Chondrocyte (in vitro differentiated cells): ENCODE measurements around the gene NR3C2. TPM values are rescaled to one million over a fixed set of nuclear protein-coding genes. Genes with fewer than 3 reads are reported as not detected.

Source experiments
- DNase-seq: peaks from one replicate; pipeline ENCODE4 v3.0.0; 2021; ENCODE audit warnings: mixed read lengths, low spot score
- H3K27ac Mint-ChIP-seq: one replicate; pipeline ENCODE4 v1.8.0; 2021; ENCODE audit warnings: mild to moderate bottlenecking, moderate library complexity, mixed read lengths; ENCODE audit not compliant: unreplicated experiment
- H3K27me3 Mint-ChIP-seq: 2 replicates; pipeline ENCODE4 v1.8.0; 2021; ENCODE audit warnings: low read depth, mixed read lengths
- H3K36me3 Mint-ChIP-seq: 2 replicates; pipeline ENCODE4 v1.8.0; 2021; ENCODE audit warnings: low read depth, mixed read lengths
- H3K4me1 Mint-ChIP-seq: 2 replicates; pipeline ENCODE4 v1.8.0; 2021; ENCODE audit warnings: low read depth, mild to moderate bottlenecking, mixed read lengths
- H3K4me3 Mint-ChIP-seq: one replicate; pipeline ENCODE4 v1.8.0; 2021; ENCODE audit warnings: mild to moderate bottlenecking, moderate library complexity, mixed read lengths; ENCODE audit not compliant: unreplicated experiment
- H3K9me3 Mint-ChIP-seq: 2 replicates; pipeline ENCODE4 v1.8.0; 2021; ENCODE audit warnings: low read depth, mixed read lengths
- CTCF ChIP-seq: fragments of 200-600 bp; sonication (generic); IDR thresholded peaks from 2 replicates; pipeline ENCODE4 v1.5.0; 2021; ENCODE audit warnings: antibody characterized with exemption, mild to moderate bottlenecking, moderate library complexity
- total RNA-seq: library from RNA; stranded (reverse); gene quantifications from 3 replicates; pipeline ENCODE4 v1.2.1, GENCODE V29; 2021

The NR3C2 gene
- total RNA-seq, 1 donor from 2014 or later = 0.20 TPM

DNA sequence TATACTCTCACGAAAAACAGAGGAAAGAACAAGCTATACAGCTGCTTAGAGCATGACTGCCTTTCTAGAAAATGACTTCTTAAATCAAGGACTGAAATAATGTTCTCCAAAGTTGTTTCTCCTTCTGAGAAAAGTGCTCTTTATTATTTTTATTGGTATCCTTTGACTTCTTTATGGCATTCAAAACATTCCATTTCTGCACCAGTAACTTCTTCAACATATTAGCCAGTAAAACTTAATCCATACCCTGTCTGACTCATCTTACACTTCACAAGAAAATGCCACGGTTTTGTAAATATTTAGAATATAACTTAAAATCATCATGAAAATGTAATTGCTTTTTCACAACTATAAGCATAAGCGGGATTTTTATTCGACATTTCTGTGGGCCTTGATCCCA, 180.4 kb downstream of the NR3C2 start:
- Mint-ChIP-seq H3K4me1 (no peaks in the 10 kb centered on the region), H3K27ac (no peak overlapping the region), H3K27me3 (peaks cover 33% of the 10 kb centered on the region), H3K9me3 (no peaks in the 10 kb centered on the region), H3K4me3 (no peak overlapping the region), H3K36me3 (no peaks in the 10 kb centered on the region)
- TF ChIP-seq CTCF = no peak
- no peak for DNase-seq

GRCh38 chr4:148259841-148260240, 182.4 kb downstream of the NR3C2 start:
- H3K4me1 Mint-ChIP-seq = no peaks in the 10 kb centered on the region
- peaks cover 40% of the 10 kb centered on the region for H3K27me3 Mint-ChIP-seq
- no peak for TF ChIP-seq CTCF
- no peak overlapping the region for H3K4me3 Mint-ChIP-seq
- H3K36me3 Mint-ChIP-seq = no peaks in the 10 kb centered on the region
- DNase-seq = no peak
- H3K27ac Mint-ChIP-seq = no peak overlapping the region
- H3K9me3 Mint-ChIP-seq = no peaks in the 10 kb centered on the region

DNA sequence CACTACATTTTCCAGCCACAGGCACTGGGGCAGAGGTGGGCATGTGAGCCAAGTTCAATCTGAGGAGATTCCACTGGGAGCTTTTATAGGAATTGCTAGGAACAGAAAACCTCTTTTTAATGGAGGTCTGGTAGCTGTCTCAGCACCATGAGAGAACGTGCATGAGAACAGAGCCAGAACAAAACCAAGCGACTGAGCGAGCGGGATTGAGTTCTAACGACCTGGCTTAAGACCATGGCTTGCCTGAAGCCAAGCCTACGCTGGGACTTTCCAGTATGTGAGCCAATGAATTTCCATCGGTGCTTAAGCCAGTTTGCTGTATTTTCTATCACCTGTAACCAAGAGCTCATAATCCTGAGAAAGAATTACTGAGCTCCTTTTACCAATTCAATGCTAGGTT, 183.7 kb downstream of the NR3C2 start:
- H3K27me3 Mint-ChIP-seq = peaks cover 43% of the 10 kb centered on the region
- no peak overlapping the region for H3K4me3 Mint-ChIP-seq
- TF ChIP-seq CTCF = no peak
- no peaks in the 10 kb centered on the region for H3K9me3 Mint-ChIP-seq
- no peaks in the 10 kb centered on the region for H3K36me3 Mint-ChIP-seq
- no peak for DNase-seq
- no peaks in the 10 kb centered on the region for H3K4me1 Mint-ChIP-seq
- H3K27ac Mint-ChIP-seq = no peak overlapping the region

GRCh38 chr4:148255344-148255720, 186.9 kb downstream of the NR3C2 start:
- Mint-ChIP-seq H3K9me3 (no peaks in the 10 kb centered on the region), H3K27ac (no peak overlapping the region), H3K4me1 (no peaks in the 10 kb centered on the region), H3K4me3 (no peak overlapping the region), H3K27me3 (peaks cover 46% of the 10 kb centered on the region), H3K36me3 (peaks cover 1% of the 10 kb centered on the region)
- DNase-seq = no peak
- no peak for TF ChIP-seq CTCF

DNA sequence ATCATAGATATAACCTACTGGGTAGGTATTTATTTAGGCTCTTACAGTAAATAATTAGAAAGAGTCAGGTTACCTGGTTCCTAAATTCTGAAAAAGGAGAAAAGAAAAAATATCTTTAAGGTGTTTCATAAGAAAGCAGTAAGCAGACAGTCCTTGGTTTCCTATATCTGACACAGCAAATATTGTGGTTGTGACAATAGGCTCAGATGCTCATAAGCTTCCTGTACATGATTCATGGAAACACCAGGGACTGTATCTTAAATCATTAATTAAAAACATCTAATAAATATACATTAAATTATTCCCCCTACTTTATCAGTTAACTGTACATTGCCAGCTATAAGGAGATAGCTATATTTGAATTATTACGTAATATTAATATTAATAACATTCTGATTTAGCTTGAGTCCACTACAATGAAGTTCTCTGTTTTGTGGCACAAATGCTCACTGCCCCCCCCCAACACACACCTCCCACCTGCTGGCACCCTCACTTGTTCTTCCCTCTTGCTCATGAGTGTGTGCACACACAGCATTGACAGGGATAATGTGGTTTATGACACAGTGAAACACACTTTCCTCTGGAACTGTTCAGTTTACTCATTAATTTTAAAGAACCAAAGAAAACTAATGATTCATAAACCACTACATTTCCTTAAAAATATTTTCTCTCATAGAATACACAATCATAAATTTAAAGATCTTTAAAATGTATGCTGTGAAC, 187.4 kb downstream of the NR3C2 start:
- Mint-ChIP-seq H3K36me3 (peaks cover 1% of the 10 kb centered on the region), H3K4me1 (no peaks in the 10 kb centered on the region)
- TF ChIP-seq CTCF = no peak

More for the DNA sequence above, 187.4 kb downstream of the NR3C2 start:
- H3K27ac Mint-ChIP-seq = no peak overlapping the region
- DNase-seq = no peak
- peaks cover 45% of the 10 kb centered on the region for H3K27me3 Mint-ChIP-seq
- H3K4me3 Mint-ChIP-seq = no peak overlapping the region
- no peaks in the 10 kb centered on the region for H3K9me3 Mint-ChIP-seq
